ENCODE data around the gene MCM9.
A peak's percentile ranks its signal among the peaks of the same experiment; 100 is the strongest.

Gene MCM9

DNA sequence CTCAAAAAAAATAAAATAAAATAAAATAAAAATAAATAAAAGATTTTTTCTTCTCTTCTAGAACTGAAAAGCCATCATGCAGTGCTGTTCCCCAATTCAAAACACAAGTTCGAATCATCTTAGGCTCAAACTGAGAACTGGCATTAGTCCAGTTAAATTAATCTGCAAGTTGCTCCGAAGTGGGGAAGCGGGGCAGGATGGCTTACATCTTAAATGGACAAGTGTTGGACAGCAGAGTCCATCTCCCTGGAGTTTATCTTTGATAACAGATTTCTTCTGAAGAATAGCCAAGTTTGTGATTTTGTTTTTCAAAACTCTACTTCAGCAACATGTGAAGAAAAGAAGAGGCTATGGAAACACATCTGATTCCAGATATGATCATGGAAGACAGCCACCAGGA is 152.3 kb downstream of the MCM9 start:
- TF ChIP-seq, protein P1, sequence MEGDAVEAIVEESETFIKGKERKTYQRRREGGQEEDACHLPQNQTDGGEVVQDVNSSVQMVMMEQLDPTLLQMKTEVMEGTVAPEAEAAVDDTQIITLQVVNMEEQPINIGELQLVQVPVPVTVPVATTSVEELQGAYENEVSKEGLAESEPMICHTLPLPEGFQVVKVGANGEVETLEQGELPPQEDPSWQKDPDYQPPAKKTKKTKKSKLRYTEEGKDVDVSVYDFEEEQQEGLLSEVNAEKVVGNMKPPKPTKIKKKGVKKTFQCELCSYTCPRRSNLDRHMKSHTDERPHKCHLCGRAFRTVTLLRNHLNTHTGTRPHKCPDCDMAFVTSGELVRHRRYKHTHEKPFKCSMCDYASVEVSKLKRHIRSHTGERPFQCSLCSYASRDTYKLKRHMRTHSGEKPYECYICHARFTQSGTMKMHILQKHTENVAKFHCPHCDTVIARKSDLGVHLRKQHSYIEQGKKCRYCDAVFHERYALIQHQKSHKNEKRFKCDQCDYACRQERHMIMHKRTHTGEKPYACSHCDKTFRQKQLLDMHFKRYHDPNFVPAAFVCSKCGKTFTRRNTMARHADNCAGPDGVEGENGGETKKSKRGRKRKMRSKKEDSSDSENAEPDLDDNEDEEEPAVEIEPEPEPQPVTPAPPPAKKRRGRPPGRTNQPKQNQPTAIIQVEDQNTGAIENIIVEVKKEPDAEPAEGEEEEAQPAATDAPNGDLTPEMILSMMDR (conservative IDR thresholded peaks at IDR 0.05; ENCODE audit: low read depth): no peak
- POLR2A ChIA-PET (ENCODE audit: low non-redundant PET): no interaction called here
- CTCF ChIA-PET: no interaction called here
- DNase-seq (ENCODE audit: low spot score): no peak
- H3K27ac ChIP-seq: no peak overlapping the region

DNA sequence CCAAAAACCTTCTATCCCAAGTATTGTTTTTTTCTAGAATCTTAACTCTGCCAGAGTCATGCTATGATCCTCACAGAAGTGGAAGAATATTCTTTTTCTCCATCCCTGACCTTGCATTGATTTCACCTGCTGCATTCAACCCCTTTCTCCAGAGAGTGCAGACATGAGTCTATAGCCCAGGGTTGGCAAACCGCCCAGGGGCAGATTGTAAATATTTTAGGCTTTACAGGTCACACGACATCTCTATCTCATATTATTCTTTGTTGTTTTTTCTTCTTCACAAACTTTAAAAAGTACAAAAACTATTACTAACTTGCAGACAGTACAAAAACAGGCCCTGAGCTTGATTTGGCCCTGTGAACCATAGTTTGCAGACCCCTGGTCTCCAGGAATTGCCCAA is 153.1 kb downstream of the MCM9 start:
- no peak for DNase-seq (ENCODE audit: low spot score)
- H3K27ac ChIP-seq: no peak overlapping the region
- TF ChIP-seq, protein P1 (conservative IDR thresholded peaks at IDR 0.05; ENCODE audit: low read depth): no peak
- ChIA-PET CTCF (no interaction called here), POLR2A (ENCODE audit: low non-redundant PET) (no interaction called here)

DNA sequence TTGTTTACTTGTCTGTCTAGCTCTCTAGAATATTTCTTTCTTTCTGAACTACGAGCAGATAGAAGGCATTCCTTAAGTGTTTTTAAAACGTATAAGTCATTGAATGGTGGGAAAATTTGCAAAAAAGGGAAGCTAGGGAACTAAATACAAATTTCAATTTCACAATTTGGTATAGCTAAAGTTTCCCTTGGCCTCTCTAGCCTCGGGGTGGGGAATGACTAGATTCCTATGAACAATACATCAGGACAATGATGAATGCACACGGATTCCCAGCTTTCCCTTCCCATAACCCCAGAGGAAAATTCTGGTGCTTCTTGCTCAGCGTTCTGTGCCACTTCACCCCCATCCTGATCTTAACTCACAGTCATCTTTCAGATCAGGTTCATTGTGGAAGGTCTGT is 154.3 kb downstream of the MCM9 start:
- CTCF ChIA-PET: interaction anchor here (1.2 kb wide), 1 partner anchor 20 kb away, joined by 4 read pairs; no protein-coding TSS in a partner anchor
- POLR2A ChIA-PET (ENCODE audit: low non-redundant PET): no interaction called here
- DNase-seq (ENCODE audit: low spot score): no peak
- no peak overlapping the region for H3K27ac ChIP-seq
- TF ChIP-seq, protein P1 (conservative IDR thresholded peaks at IDR 0.05; ENCODE audit: low read depth): no peak

DNA sequence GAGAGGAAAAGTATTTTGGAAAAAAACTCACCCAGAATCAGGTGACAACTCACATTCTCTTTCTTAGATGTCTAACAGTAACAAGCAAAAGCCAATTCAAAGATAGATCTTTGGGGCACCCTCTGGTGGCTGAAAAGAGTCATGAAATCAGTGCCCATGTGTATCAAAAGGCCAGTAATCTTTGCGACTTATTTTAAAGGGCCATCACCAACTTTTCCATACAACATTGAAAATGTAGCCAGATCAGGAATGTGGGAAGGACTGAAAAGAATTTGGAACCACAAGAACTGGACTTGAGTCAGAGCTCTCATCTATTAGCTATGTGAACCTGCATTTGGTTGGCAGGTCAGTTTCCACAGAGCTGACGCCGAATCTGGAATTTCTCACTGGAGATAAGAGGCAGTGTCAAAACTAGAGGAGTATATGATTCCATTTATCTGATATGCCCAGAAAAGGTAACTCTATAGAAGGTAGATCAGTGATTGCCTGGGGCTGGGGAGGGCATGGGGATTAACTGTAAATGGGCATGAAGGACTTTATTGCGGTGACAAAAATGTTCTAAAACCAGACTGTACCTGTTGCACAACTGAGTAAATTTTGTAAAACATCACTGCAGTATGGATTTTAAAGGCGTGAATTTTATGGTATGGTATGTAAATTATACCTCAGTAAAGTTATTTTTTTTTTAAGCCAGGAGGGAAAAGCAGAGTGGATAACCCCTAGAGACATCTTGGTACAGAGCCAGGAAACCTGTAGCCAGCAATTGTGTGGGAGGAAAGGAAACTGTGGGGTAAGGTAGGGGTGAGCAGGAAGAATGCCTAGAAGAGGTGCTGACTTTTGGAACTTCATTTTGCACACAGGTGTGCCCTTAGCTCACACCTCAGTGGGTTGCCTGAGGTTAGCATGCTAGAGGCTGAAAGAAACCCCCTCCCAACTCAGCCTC is 158.1 kb downstream of the MCM9 start:
- CTCF ChIA-PET: interaction anchor here (0.6 to 1.0 kb wide), 4 partner anchors 28 to 236 kb away, joined by 3 to 5 read pairs (median 4); no protein-coding TSS in a partner anchor
- H3K27ac ChIP-seq: no peak overlapping the region
- POLR2A ChIA-PET (ENCODE audit: low non-redundant PET): no interaction called here
- peak; percentile 50 for DNase-seq (ENCODE audit: low spot score)
- TF ChIP-seq, protein P1 (conservative IDR thresholded peaks at IDR 0.05; ENCODE audit: low read depth): peak; percentile 77

DNA sequence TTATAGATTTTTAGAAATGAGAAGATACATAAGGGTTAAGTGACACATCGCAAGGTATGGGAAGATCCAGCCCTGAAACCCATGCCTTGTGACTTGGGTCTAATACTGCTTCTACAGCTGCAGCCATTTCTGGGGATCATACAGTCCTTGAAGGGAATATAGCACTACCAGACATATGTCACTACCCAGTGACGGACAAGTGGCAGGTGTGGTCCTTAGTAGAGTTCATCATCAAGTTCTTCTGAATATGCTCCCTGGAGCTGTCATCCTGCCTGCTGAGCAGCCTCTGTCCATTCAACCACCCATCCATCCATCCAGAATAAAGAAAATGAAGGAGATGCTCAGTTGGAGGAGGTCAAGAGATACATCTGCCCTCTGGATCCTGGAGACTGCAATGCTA is 159.6 kb downstream of the MCM9 start:
- ChIA-PET CTCF (no interaction called here), POLR2A (ENCODE audit: low non-redundant PET) (no interaction called here)
- TF ChIP-seq, protein P1 (conservative IDR thresholded peaks at IDR 0.05; ENCODE audit: low read depth): no peak
- DNase-seq (ENCODE audit: low spot score): no peak
- no peak overlapping the region for H3K27ac ChIP-seq

DNA sequence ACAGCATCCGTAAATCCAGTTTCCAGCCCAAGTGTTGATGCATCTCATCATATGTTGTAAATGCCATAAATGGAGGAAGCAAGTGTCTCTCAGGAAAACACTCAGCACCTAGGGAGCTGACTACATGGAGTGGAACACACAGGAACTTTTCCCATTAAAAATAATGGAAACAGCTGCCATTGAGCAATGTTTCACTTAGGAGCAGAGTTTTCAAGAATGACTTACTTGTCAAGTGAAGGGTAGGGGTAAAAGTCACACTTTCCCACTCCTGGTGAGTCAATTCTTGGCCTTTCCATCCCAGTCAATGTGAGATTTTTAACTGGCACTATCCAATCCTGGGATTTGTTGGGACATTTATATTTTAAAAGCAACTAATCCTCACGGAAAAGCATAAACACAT is 160.4 kb downstream of the MCM9 start:
- POLR2A ChIA-PET (ENCODE audit: low non-redundant PET): no interaction called here
- H3K27ac ChIP-seq: no peak overlapping the region
- CTCF ChIA-PET: no interaction called here
- TF ChIP-seq, protein P1 (conservative IDR thresholded peaks at IDR 0.05; ENCODE audit: low read depth): no peak
- DNase-seq (ENCODE audit: low spot score): no peak
